HL-60 (cell line): ENCODE results near the gene PIWIL4.
"Not testable (repeated sequence)": the region's sequence is repeated elsewhere in the genome, so short reads cannot be mapped to it uniquely, and the experiment has no call there.

ENCODE experiments used
- DNase-seq, 2 experiments: peaks; one replicate each; pipeline ENCODE4 v3.0.0-alpha.2; 2010 to 2020; ENCODE audit warnings: low read depth in 1 of 2, low spot score in 1 of 2
- H3K27ac ChIP-seq: fragments of 250-450 bp; sonication (Bioruptor Pico); replicated peaks from 2 replicates; pipeline ENCODE4 v1.5.1; 2020; ENCODE audit warnings: mild to moderate bottlenecking, moderate library complexity
- H3K27me3 ChIP-seq: fragments of 250-450 bp; sonication (Bioruptor Pico); 2 replicates; pipeline ENCODE4 v1.5.1; 2021; ENCODE audit warnings: mild to moderate bottlenecking, moderate library complexity; ENCODE audit not compliant: insufficient read depth, poor library complexity, severe bottlenecking
- H3K4me3 ChIP-seq: replicated peaks from 2 replicates; pipeline ENCODE4 v1.5.1; 2011; ENCODE audit warnings: mild to moderate bottlenecking, control low read depth, low read length; ENCODE audit not compliant: insufficient read depth
- GABPA ChIP-seq: IDR thresholded peaks from 2 replicates; pipeline ENCODE4 v1.6.1; 2012; ENCODE audit warnings: low read depth
- POLR2AphosphoS5 ChIP-seq: IDR thresholded peaks from 2 replicates; pipeline ENCODE4 v1.6.1; 2012; ENCODE audit warnings: low read depth
- REST ChIP-seq: IDR thresholded peaks from 2 replicates; pipeline ENCODE4 v1.6.1; 2012; ENCODE audit warnings: low read depth; ENCODE audit not compliant: insufficient replicate concordance
- SPI1 ChIP-seq: IDR thresholded peaks from 2 replicates; pipeline ENCODE4 v1.6.1; 2012; ENCODE audit warnings: low read depth, mild to moderate bottlenecking, borderline replicate concordance
- TF ChIP-seq, protein P1 (sequence below): IDR thresholded peaks from one replicate; pipeline ENCODE4 v1.5.1; 2011; ENCODE audit warnings: low read length, control low read depth, inconsistent platforms; ENCODE audit not compliant: insufficient read depth

The PIWIL4 gene

DNA sequence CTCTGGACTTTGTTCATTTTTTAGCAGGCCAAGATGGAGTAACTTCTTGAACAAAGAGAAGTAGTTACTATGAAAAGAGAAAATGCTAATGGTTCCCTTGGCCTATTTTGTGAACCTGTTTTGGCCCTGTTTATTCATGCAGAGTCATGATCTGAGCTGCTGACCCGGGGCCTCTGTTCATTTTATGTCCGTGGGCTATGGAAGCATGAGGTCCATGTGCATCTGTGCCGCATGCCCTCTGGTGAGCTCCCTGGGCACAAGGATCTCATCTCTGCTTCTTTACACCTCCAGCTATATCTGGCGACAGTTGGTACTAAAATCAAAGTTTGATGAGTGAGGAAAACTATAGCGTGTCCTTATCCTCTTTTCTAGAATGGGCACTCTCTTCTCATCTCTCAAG is 1.0 kb downstream of the PIWIL4 start:
- no peak for DNase-seq

DNA sequence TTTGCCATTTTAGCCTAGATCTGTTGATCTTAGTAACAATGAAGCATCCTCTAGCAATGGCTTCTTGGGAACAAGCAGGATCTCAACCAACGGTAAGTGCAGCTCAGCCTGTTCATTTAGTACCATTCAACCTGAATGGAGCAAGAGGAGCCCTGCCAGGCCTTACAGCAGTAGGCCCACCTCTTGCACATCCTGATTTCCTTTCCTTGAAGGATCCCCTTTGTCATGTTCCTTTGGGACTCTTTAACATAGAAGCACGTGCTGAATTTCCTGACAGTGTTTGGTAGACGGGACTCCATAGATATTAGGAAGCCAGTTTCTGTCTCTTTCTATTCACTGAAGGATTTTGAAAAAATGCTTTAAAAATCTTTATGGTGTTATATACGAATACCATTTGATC is 1.5 kb downstream of the PIWIL4 start:
- TF ChIP-seq POLR2AphosphoS5 (no peak), GABPA (no peak), REST (no peak), SPI1 (no peak)
- TF ChIP-seq, protein P1, sequence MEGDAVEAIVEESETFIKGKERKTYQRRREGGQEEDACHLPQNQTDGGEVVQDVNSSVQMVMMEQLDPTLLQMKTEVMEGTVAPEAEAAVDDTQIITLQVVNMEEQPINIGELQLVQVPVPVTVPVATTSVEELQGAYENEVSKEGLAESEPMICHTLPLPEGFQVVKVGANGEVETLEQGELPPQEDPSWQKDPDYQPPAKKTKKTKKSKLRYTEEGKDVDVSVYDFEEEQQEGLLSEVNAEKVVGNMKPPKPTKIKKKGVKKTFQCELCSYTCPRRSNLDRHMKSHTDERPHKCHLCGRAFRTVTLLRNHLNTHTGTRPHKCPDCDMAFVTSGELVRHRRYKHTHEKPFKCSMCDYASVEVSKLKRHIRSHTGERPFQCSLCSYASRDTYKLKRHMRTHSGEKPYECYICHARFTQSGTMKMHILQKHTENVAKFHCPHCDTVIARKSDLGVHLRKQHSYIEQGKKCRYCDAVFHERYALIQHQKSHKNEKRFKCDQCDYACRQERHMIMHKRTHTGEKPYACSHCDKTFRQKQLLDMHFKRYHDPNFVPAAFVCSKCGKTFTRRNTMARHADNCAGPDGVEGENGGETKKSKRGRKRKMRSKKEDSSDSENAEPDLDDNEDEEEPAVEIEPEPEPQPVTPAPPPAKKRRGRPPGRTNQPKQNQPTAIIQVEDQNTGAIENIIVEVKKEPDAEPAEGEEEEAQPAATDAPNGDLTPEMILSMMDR = no peak
- no peak overlapping the region for H3K4me3 ChIP-seq

More for the DNA sequence above, 1.0 kb downstream of the PIWIL4 start:
- no peak overlapping the region for H3K27ac ChIP-seq
- no peak overlapping the region for H3K4me3 ChIP-seq
- TF ChIP-seq, protein P1 = no peak
- TF ChIP-seq GABPA (no peak), REST (no peak)
- H3K27me3 ChIP-seq = no peaks in the 10 kb centered on the region

DNA sequence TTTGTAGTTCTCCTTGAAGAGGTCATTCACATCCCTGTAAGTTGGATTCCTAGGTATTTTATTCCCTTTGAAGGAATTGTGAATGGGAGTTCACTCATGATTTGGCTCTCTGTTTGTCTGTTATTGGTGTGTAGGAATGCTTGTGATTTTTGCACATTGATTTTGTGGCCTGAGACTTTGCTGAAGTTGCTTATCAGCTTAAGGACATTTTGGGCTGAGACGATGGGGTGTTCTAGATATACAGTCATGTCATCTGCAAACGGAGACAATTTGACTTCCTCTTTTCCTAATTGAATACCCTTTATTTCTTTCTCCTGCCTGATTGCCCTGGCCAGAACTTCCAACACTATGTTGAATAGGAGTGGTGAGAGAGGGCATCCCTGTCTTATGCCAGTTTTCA is 5.8 kb downstream of the PIWIL4 start:
- peak overlapping the region; percentile 93 for H3K27ac ChIP-seq
- peak; percentile 65 for TF ChIP-seq SPI1
- DNase-seq, H3K27me3 ChIP-seq, H3K4me3 ChIP-seq: not testable (repeated sequence)

More for the DNA sequence above, 1.5 kb downstream of the PIWIL4 start:
- no peaks in the 10 kb centered on the region for H3K27me3 ChIP-seq
- no peak overlapping the region for H3K27ac ChIP-seq
- DNase-seq = no peak

- Histone ChIP-seq H3K4me3 (peak overlapping the region; percentile 35; the same call in 1 of the 2 replicates), H3K27me3 (no peaks in the 10 kb centered on the region), H3K27ac (peak overlapping the region; percentile 93)
- peak; percentile 89 to 98 for DNase-seq
- peak; percentile 91; the same call in 1 of the 2 replicates for TF ChIP-seq POLR2AphosphoS5
- TF ChIP-seq, protein P1 = no peak
- peak; percentile 33 for TF ChIP-seq REST
- peak; percentile 14; the same call in 1 of the 2 replicates for TF ChIP-seq SPI1
- TF ChIP-seq GABPA = peak; percentile 34; the same call in 1 of the 2 replicates
Observed at GRCh38 chr11:94574193-94574961, 7.2 kb downstream of the PIWIL4 start.
